Inflammatory macrophage treated with lipopolysaccharide for 4 hours (primary cell): Measurements from ENCODE around the gene SHROOM2.

Experiments used
- DNase-seq: peaks from one replicate; pipeline ENCODE4 v3.0.0-alpha.2; 2020

The SHROOM2 gene

DNA sequence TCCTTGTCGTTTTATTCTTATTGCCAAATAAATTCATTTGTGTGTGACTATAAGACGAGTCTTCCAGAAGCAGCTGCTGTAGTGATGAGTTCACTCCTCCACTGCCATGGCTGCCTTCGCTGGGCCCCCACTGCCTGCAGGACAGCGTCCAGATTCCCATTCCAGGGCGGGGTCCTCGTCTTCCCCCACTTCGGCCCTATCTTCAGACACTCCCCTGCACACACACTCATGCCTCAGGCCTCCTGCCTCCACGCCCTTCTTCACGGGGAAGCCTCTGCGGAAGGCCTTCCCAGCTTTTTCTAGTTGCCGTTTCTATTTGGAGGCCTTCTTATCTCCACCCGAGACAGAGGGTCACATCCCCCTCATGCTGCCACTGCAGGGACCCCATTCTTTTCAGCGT, 80.4 kb downstream of the SHROOM2 start:
- DNase-seq: no peak

GRCh38 chrX:9867226-9867625, 81.0 kb downstream of the SHROOM2 start:
- DNase-seq: no peak

DNA sequence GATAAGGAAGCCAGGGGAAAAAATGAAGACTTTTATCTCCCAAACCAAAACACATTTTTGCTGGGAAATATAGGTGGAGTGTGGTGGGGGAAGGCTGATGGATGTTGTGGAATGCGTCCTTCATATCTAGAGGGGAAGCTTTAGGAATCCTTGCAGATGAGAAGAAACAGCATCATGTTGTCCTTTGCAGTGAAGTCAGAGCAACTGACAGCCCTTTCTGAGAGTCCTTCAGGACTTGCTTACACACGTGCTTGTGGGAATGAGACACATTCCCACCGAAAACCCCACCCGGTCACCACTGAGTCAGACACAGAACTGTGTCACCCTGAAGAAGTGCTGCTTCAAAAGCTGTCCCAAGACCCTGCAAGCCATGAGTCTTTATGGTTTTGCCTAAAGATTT, 81.5 kb downstream of the SHROOM2 start:
- DNase-seq: no peak

GRCh38 chrX:9871701-9872268, 85.6 kb downstream of the SHROOM2 start:
- DNase-seq: no peak

DNA sequence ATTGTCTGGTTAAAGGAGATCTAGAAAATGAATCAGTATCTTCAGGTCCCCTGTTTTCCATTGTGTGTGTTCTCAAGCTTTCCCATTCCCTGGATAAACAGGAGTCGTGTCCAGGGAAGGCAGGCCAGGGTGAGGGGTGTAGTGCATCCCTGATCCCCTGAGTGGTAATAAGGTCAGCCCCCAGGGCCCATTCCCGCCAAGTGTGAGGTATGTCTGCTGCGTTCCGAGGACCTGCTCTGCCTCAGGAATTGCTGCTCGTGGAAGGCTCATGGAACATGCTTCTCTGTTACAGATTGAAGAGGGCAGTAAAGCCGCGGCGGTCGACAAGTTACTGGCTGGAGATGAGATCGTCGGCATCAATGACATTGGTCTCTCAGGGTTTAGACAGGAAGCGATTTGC, 87.1 kb downstream of the SHROOM2 start:
- DNase-seq: no peak

GRCh38 chrX:9873952-9874351, 87.7 kb downstream of the SHROOM2 start:
- peak; percentile 32 for DNase-seq

DNA sequence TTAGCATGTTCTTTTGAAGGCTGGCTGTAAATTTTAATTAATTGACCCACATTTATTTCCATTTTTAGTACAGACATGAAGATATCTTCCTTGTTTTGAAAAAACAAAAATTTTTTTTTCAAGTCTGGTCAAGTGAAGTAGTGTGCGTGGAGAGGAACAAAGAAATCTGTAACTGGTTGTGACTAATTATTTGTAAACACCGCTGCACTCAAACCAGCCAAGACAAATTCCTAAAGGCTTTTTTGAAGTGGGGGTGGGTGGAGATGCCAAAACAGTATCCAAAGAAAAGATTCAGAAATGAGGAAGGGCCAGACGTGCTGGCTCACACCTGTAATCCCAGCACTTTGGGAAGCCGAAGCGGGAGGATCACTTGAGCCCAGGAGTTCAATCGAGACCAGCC, 88.3 kb downstream of the SHROOM2 start:
- DNase-seq: no peak

- DNase-seq: no peak
Observed at GRCh38 chrX:9875801-9876200, 89.6 kb downstream of the SHROOM2 start.

GRCh38 chrX:9876201-9876600, 90.0 kb downstream of the SHROOM2 start:
- no peak for DNase-seq

GRCh38 chrX:9878146-9878820, 92.1 kb downstream of the SHROOM2 start:
- no peak for DNase-seq

DNA sequence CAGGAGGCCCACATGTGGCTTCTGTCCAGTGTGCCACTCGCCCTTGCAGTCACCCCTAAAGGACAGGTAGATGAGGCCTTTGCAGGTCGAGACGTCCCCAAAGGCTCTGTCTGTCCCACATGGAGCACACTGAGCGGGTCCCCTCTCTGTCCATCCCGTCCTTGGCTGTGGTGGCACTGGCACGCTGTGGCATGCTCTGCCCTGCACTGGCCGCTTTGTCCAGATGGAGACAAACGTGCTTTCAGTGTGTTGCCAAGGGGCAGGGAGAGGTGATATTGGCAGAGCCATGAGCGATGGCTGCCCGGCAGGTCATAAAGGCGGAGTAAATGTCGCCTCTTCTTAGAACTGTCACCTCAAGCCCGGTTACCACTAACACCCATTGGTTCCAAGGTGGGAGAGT, 94.0 kb downstream of the SHROOM2 start:
- DNase-seq: no peak

GRCh38 chrX:9880870-9881269, 94.6 kb downstream of the SHROOM2 start:
- DNase-seq: no peak

DNA sequence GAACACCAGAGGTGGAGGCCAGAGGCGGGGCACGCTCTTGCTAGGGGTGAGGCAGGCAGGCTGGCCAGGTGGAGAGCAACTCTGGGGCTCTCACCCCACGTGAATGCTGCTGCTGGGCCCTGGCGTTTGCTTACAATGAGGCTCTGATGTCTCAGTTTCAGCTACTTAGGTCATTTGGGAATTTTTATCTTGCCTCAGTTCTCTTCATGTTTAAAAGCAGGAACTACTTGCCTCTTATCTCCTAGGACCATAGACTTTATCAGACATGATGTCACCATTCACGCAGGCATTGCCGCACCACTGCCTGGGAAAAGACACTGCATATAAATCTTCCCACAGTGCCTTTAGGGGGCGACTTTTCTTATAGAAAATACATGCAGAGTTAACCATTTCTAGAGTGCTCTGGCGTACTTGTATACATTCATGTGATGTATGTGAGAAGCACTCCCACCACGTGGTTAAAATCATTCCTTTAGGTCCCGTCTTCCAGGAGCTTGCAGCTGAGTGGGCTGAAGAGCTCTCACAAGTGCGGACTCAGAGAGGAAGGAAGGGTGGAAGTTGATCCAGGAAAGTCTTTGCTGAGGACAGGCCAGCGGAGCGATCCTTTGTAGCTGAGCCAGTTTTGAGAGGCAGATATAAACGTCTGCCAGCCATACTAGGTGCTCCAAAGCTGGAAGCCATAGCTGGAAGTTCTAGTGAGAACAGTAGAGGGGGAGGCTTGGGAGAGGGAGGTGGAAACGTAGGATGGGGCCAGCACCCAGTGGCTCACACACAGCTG, 96.6 kb downstream of the SHROOM2 start:
- peak; percentile 9 for DNase-seq

DNA sequence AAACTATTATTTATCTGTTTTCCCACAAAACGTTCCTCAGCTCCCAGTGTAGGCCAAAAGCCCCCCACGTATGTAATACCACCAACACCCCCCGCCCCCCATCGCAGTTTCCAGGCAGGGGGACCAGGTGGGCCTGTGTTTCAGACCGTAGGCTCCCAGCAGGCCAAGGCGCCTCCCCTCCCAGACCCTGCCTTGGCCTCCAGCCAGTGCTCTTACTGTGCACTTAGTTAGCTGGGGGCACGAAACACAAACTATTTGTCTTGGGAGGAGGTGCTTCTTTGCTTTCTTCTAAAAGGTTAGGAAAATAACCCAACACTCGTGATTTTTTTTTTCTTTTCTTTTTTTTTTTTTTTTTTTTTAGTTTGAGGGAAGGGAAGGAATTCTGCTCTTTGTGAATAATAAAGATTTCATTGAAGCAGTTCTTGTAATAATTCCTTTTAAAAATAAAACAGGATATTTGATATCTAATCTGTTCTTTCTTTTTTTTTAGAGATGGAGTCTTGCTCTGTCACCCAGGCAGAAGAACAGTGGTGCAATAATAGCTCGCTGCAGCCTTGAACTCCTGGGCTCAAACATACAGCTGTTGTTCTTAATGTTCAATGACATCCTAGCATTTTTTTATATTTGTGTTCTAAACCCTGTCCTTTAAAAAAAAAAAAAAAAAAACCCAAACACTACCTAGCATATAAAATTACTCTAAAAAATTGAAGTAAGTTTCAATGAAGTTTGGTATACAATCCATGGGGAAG, 98.0 kb downstream of the SHROOM2 start:
- DNase-seq: no peak

DNA sequence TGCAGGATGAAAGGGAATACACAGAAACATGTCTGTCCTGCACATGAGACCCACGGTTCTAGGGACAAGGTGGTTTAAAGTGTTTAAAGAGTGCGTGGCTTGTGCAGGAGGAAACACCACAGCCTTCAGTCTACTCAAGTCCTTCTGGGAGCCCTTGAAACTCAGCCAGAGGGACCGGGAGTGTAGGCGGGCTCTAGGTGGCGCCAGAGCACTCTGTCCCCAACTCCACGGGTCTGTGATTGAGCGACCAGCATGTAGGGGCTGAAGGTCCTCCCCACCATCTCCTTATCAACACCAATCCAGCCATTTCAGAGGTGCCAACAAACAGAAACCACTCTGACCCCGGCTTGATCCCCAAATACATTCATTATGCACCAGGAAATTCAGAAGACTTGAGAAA, 98.9 kb downstream of the SHROOM2 start:
- peak; percentile 54 for DNase-seq

DNA sequence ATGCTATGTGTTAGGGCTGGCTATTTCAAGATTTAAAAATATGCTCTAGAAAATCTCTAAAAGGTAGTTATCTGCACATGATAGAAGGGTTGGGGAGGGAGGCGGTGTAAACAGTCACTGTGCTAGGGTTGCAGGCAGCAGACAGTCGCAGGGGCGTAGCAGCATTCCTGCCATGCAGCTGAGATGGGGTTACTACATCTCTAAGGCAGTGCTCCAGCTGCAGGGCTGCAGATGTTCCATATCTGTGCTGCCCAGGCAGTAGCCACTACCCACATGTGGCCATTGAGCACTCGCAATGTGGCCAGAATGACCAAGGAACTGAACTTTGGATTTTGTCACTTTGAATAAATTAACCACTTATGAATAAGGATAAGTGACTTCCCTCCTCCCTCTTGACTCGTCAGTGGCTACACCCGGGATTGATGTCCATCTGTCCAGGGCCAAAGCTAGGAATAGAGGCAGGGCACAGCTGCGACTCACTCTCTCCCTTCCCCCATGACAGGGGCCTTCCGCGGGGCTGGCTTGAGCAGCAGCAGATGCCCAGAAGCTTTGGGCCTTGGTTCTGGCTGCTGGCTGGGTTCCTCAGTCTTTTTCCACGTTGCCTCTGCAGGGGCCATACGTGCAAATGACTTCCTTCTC, 101.5 kb downstream of the SHROOM2 start:
- no peak for DNase-seq

DNA sequence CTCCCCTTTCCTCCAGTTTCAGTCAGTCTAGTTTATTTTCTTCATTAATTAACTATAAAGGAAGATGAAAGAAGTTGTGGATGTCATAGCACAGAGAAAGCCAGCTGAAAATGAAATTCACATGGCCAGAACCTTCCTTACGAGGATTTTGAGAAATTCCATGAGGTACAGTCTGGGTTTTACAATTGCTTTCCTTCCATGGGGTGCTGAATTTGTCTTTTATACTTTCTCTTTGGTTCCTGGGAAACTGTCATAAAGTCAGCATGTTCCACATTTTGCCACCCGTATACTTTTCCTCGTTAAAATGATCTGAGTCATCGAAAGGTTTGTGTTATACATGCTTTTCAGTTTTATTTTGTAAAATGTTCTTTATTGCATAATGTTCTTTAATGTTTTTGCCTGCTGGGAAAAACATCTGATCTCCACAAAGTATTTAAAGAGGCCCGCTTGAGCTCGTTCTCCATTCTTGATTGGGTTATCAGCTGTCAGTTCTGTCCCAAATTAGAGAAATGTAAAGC, 102.8 kb downstream of the SHROOM2 start:
- DNase-seq: no peak

DNA sequence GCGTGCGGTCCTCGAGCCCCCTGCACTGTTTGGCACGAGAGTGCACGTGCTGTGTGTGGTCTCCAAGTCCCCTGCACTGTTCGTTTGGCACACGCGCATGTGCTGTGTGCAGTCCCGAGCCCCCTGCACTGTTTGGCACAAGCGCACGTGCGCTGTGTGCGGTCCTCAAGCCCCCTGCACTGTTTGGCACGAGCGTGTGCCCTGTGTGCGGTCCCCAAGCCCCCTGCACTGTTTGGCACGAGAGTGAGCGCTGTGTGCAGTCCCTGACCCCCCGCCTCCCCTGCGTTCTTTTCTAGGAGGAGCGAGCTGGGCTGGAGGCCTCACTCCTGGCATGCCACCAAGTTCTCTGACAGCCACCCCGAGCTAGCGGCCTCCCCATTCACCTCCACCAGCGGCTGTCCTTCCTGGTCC, 104.5 kb downstream of the SHROOM2 start:
- DNase-seq: no peak

GRCh38 chrX:9895225-9895912, 109.1 kb downstream of the SHROOM2 start:
- no peak for DNase-seq

- DNase-seq: no peak
Observed at GRCh38 chrX:9897761-9898161, 111.5 kb downstream of the SHROOM2 start.

GRCh38 chrX:9899640-9900111, 113.4 kb downstream of the SHROOM2 start:
- no peak for DNase-seq

DNA sequence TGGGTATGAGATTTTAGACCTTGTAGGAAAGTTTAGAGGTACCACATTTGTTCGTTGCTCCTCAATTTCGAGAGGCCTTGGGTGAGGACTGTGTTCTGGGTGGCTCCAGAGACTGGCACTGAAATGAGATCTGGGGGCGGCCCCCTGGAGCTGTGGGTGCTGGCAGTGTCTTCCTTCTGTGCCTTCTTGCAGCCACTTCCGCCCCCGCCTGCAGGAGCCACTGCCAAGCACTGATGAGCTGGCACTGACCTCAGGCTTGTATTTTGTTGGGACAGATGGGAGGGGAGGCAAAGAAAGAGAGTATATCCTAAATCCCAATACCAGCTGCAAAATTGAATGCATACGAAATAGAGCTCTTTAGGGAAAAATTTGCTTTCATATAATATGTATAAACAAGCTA, 116.4 kb downstream of the SHROOM2 start:
- DNase-seq: no peak
